Endodermal cell (in vitro differentiated cells): ENCODE data around the gene AUNIP. TPM values are rescaled to one million over a fixed set of nuclear protein-coding genes. Genes with fewer than 3 reads are reported as not detected.

Experiments used
- DNase-seq: peaks from one replicate; pipeline ENCODE4 v3.0.0-alpha.2; 2017
- H3K27ac ChIP-seq: 2 replicates; pipeline ENCODE4 v1.5.1; 2013; ENCODE audit warnings: mild to moderate bottlenecking, low read depth, low read length, moderate library complexity
- H3K27me3 ChIP-seq: 2 replicates; pipeline ENCODE4 v1.6.1; 2013; ENCODE audit warnings: mild to moderate bottlenecking, low read length, moderate library complexity; ENCODE audit not compliant: insufficient read depth, control insufficient read depth, poor library complexity, severe bottlenecking
- H3K36me3 ChIP-seq: 2 replicates; pipeline ENCODE4 v1.7.0; 2013; ENCODE audit warnings: mild to moderate bottlenecking, low read length, moderate library complexity; ENCODE audit not compliant: control insufficient read depth, insufficient read depth
- H3K4me1 ChIP-seq: one replicate; pipeline ENCODE4 v1.7.0; 2013; ENCODE audit warnings: low read length; ENCODE audit not compliant: control insufficient read depth, insufficient read depth
- H3K4me3 ChIP-seq: 2 replicates; pipeline ENCODE4 v1.5.1; 2013; ENCODE audit warnings: mild to moderate bottlenecking, low read length, moderate library complexity
- H3K9ac ChIP-seq: 2 replicates; pipeline ENCODE4 v1.6.1; 2013; ENCODE audit warnings: mild to moderate bottlenecking, low read length, moderate library complexity; ENCODE audit not compliant: poor library complexity, severe bottlenecking; ENCODE audit errors: extremely low read depth
- H3K9me3 ChIP-seq: 2 replicates; pipeline ENCODE4 v1.6.1; 2013; ENCODE audit warnings: mild to moderate bottlenecking, low read length, moderate library complexity; ENCODE audit not compliant: control insufficient read depth
- H3K27ac Mint-ChIP-seq: 2 replicates; pipeline ENCODE4 v1.8.0; 2020; ENCODE audit warnings: mixed read lengths
- H3K27me3 Mint-ChIP-seq: 2 replicates; pipeline ENCODE4 v1.8.0; 2021; ENCODE audit warnings: mild to moderate bottlenecking, mixed read lengths; ENCODE audit not compliant: insufficient read depth
- H3K36me3 Mint-ChIP-seq: 2 replicates; pipeline ENCODE4 v1.8.0; 2020; ENCODE audit warnings: low read depth, mixed read lengths
- H3K4me1 Mint-ChIP-seq: 2 replicates; pipeline ENCODE4 v1.8.0; 2020; ENCODE audit warnings: mixed read lengths
- H3K4me3 Mint-ChIP-seq: 2 replicates; pipeline ENCODE4 v1.8.0; 2020; ENCODE audit warnings: mild to moderate bottlenecking, moderate library complexity, mixed read lengths
- H3K9me3 Mint-ChIP-seq: 2 replicates; pipeline ENCODE4 v1.8.0; 2020; ENCODE audit warnings: mild to moderate bottlenecking, mixed read lengths
- CTCF ChIP-seq: fragments of 200-600 bp; sonication (generic); conservative IDR thresholded peaks from 2 replicates; pipeline ENCODE4 v1.5.0; 2021; ENCODE audit warnings: antibody characterized with exemption, mild to moderate bottlenecking
- WGBS, 2 experiments: methylation state at CpG; one replicate each; pipeline versions ENCODE4 v1.1.5 to v1.1.7; 2013; ENCODE audit warnings: missing lambda C conversion rate in 2 of 2, mixed read lengths in 1 of 2; ENCODE audit not compliant: insufficient coverage in 1 of 2, insufficient read length in 1 of 2; 5-methylcytosine and 5-hydroxymethylcytosine counted together
- total RNA-seq, 2 donors: library from RNA; stranded (reverse); fragmentation: NEBNext Ultra II Directional in 1 of 2; extraction: Animal tissue kit (Norgen Biotek cat#: 25700) in 1 of 2; gene quantifications; 2 replicates in 1 of 2; 3 replicates in 1 of 2; pipeline ENCODE4 v1.2.1, GENCODE V29; 2021

AUNIP gene
- total RNA-seq, 2 donors from 2014 or later: 14.3 to 19.5 TPM

- DNase-seq: peak; percentile 98
- peaks cover 3% of the 10 kb centered on the region for H3K27me3 Mint-ChIP-seq
- H3K9me3 Mint-ChIP-seq: no peaks in the 10 kb centered on the region
- Histone ChIP-seq H3K4me3 (peak overlapping the region; percentile 100), H3K9ac (peak overlapping the region; percentile 85), H3K4me1 (no peaks in the 10 kb centered on the region), H3K27ac (peak overlapping the region; percentile 98), H3K9me3 (no peaks in the 10 kb centered on the region), H3K36me3 (peaks cover 42% of the 10 kb centered on the region), H3K27me3 (no peaks in the 10 kb centered on the region)
- peak; percentile 41 for TF ChIP-seq CTCF
- H3K4me1 Mint-ChIP-seq: peaks cover 24% of the 10 kb centered on the region
- peak overlapping the region; percentile 78 for H3K4me3 Mint-ChIP-seq
- H3K27ac Mint-ChIP-seq: peak overlapping the region; percentile 89
- H3K36me3 Mint-ChIP-seq: peaks cover 40% of the 10 kb centered on the region
- WGBS, 2 experiments: 0 to 1% methylated on average over 9 to 26 of the region's 34 CpGs
Observed at GRCh38 chr1:25904943-25905679, 45.9 kb upstream of the AUNIP start.

- 85 to 100% methylated on average over 1 to 3 of the region's 3 CpGs for whole genome bisulfite sequencing, 2 experiments
- Histone ChIP-seq H3K9me3 (no peaks in the 10 kb centered on the region), H3K9ac (no peak overlapping the region), H3K36me3 (peaks cover 53% of the 10 kb centered on the region), H3K27ac (no peak overlapping the region), H3K4me3 (peak overlapping the region; percentile 100), H3K27me3 (no peaks in the 10 kb centered on the region), H3K4me1 (no peaks in the 10 kb centered on the region)
- no peaks in the 10 kb centered on the region for H3K9me3 Mint-ChIP-seq
- DNase-seq: no peak
- peaks cover 24% of the 10 kb centered on the region for H3K4me1 Mint-ChIP-seq
- peak overlapping the region; percentile 78 for H3K4me3 Mint-ChIP-seq
- no peak for TF ChIP-seq CTCF
- H3K27me3 Mint-ChIP-seq: no peaks in the 10 kb centered on the region
- H3K27ac Mint-ChIP-seq: no peak overlapping the region
- peaks cover 49% of the 10 kb centered on the region for H3K36me3 Mint-ChIP-seq
Observed at GRCh38 chr1:25903986-25904385, 44.7 kb upstream of the AUNIP start.

- TF ChIP-seq CTCF: no peak
- Mint-ChIP-seq H3K4me3 (no peak overlapping the region), H3K27me3 (no peaks in the 10 kb centered on the region), H3K36me3 (peaks cover 64% of the 10 kb centered on the region), H3K4me1 (peaks cover 20% of the 10 kb centered on the region), H3K9me3 (no peaks in the 10 kb centered on the region), H3K27ac (no peak overlapping the region)
- DNase-seq: no peak
- Histone ChIP-seq H3K9me3 (no peaks in the 10 kb centered on the region), H3K4me1 (no peaks in the 10 kb centered on the region), H3K27me3 (no peaks in the 10 kb centered on the region), H3K4me3 (no peak overlapping the region), H3K9ac (no peak overlapping the region), H3K36me3 (peaks cover 68% of the 10 kb centered on the region), H3K27ac (no peak overlapping the region)
- 95% methylated on average over 3 of the region's 3 CpGs; no CpG with 5 or more reads in 1 of the 2 experiments for WGBS, 2 experiments
Observed at GRCh38 chr1:25902462-25902861, 43.2 kb upstream of the AUNIP start.
